Measurements from ENCODE around the gene LIPC. TPM values are rescaled to one million over a fixed set of nuclear protein-coding genes. Genes with fewer than 3 reads are reported as not detected.

Gene LIPC
- total RNA-seq, 2 experiments from 2014 or later: 1.5 to 3.9 TPM

- Mint-ChIP-seq H3K4me3 (no peak overlapping the region), H3K4me1 (peaks cover under 1% of the 10 kb centered on the region), H3K27ac (no peak overlapping the region), H3K36me3 (ENCODE audit: low read depth) (no peaks in the 10 kb centered on the region), H3K27me3 (peaks cover 4% of the 10 kb centered on the region), H3K9me3 (no peaks in the 10 kb centered on the region)
- no peak for DNase-seq
- CTCF ChIA-PET: interaction anchor here (1.6 kb wide), 1 partner anchor 8 kb away, joined by 5 read pairs; no protein-coding TSS in a partner anchor
- POLR2A ChIA-PET: no interaction called here
Measured at GRCh38 chr15:58537033-58537432, 105.2 kb downstream of the LIPC start.

GRCh38 chr15:58538225-58538727, 106.5 kb downstream of the LIPC start:
- H3K4me1 Mint-ChIP-seq: peaks cover 3% of the 10 kb centered on the region
- POLR2A ChIA-PET: no interaction called here
- no peak for DNase-seq
- H3K36me3 Mint-ChIP-seq (ENCODE audit: low read depth): no peaks in the 10 kb centered on the region
- no peak overlapping the region for H3K4me3 Mint-ChIP-seq
- no peak overlapping the region for H3K27ac Mint-ChIP-seq
- H3K27me3 Mint-ChIP-seq: peaks cover 3% of the 10 kb centered on the region
- H3K9me3 Mint-ChIP-seq: no peaks in the 10 kb centered on the region
- CTCF ChIA-PET: interaction anchor here (1.1 to 2.2 kb wide), 3 partner anchors 8 to 10 kb away, joined by 3 to 7 read pairs (median 4); no protein-coding TSS in a partner anchor

- ChIA-PET POLR2A (no interaction called here), CTCF (interaction anchor here (1.1 to 2.2 kb wide), 3 partner anchors 8 to 11 kb away, joined by 3 to 7 read pairs (median 4); no protein-coding TSS in a partner anchor)
- Mint-ChIP-seq H3K4me3 (no peak overlapping the region), H3K27me3 (peaks cover 3% of the 10 kb centered on the region), H3K36me3 (ENCODE audit: low read depth) (no peaks in the 10 kb centered on the region), H3K4me1 (peaks cover 6% of the 10 kb centered on the region), H3K9me3 (no peaks in the 10 kb centered on the region), H3K27ac (no peak overlapping the region)
- no peak for DNase-seq
Measured at GRCh38 chr15:58538901-58539300, 107.1 kb downstream of the LIPC start.

- no peak overlapping the region for H3K27ac Mint-ChIP-seq
- no peaks in the 10 kb centered on the region for H3K9me3 Mint-ChIP-seq
- H3K4me3 Mint-ChIP-seq: no peak overlapping the region
- H3K4me1 Mint-ChIP-seq: peaks cover 10% of the 10 kb centered on the region
- H3K27me3 Mint-ChIP-seq: peaks cover 3% of the 10 kb centered on the region
- CTCF ChIA-PET: interaction anchor here (1.5 to 2.2 kb wide), 2 partner anchors 9 to 11 kb away, joined by 4 to 7 read pairs; no protein-coding TSS in a partner anchor
- no peaks in the 10 kb centered on the region for H3K36me3 Mint-ChIP-seq (ENCODE audit: low read depth)
- DNase-seq: no peak
- POLR2A ChIA-PET: no interaction called here
Measured at GRCh38 chr15:58539548-58539947, 107.8 kb downstream of the LIPC start.

- Mint-ChIP-seq H3K36me3 (ENCODE audit: low read depth) (peaks cover 6% of the 10 kb centered on the region), H3K27ac (peak overlapping the region; percentile 2), H3K27me3 (no peaks in the 10 kb centered on the region), H3K4me1 (peaks cover 30% of the 10 kb centered on the region), H3K9me3 (no peaks in the 10 kb centered on the region), H3K4me3 (no peak overlapping the region)
- CTCF ChIA-PET: interaction anchor here (0.8 to 2.2 kb wide), 3 partner anchors 9 to 31 kb away, joined by 3 to 6 read pairs (median 4); no protein-coding TSS in a partner anchor
- DNase-seq: no peak
- POLR2A ChIA-PET: no interaction called here
Measured at GRCh38 chr15:58541410-58542087, 109.8 kb downstream of the LIPC start.

GRCh38 chr15:58543664-58544335, 112.0 kb downstream of the LIPC start:
- Mint-ChIP-seq H3K9me3 (peaks cover 2% of the 10 kb centered on the region), H3K36me3 (ENCODE audit: low read depth) (peaks cover 8% of the 10 kb centered on the region), H3K27me3 (no peaks in the 10 kb centered on the region), H3K4me3 (no peak overlapping the region), H3K27ac (no peak overlapping the region), H3K4me1 (peaks cover 41% of the 10 kb centered on the region)
- CTCF ChIA-PET: interaction anchor here (0.7 to 2.2 kb wide), 8 partner anchors 9 to 227 kb away, joined by 3 to 7 read pairs (median 4); partner anchors contain the start of gene MINDY2
- POLR2A ChIA-PET: no interaction called here
- no peak for DNase-seq

- Mint-ChIP-seq H3K27me3 (no peaks in the 10 kb centered on the region), H3K9me3 (peaks cover 2% of the 10 kb centered on the region)
Measured at GRCh38 chr15:58544756-58545155, 113.0 kb downstream of the LIPC start.

GRCh38 chr15:58545307-58546065, 113.7 kb downstream of the LIPC start:
- CTCF ChIA-PET: interaction anchor here (0.6 to 2.4 kb wide), 9 partner anchors 9 to 214 kb away, joined by 3 to 7 read pairs (median 5); no protein-coding TSS in a partner anchor
- Mint-ChIP-seq H3K27ac (peak overlapping the region; percentile 95), H3K4me3 (peak overlapping the region; percentile 30), H3K4me1 (peaks cover 46% of the 10 kb centered on the region), H3K27me3 (no peaks in the 10 kb centered on the region), H3K9me3 (peaks cover 2% of the 10 kb centered on the region), H3K36me3 (ENCODE audit: low read depth) (peaks cover 10% of the 10 kb centered on the region)
- POLR2A ChIA-PET: interaction anchor here (0.5 kb wide), 1 partner anchor 26 kb away, joined by 3 read pairs; no protein-coding TSS in a partner anchor
- DNase-seq: peak; percentile 72

More at GRCh38 chr15:58544756-58545155, 113.0 kb downstream of the LIPC start:
- Mint-ChIP-seq H3K27ac (peak overlapping the region; percentile 95), H3K4me1 (peaks cover 42% of the 10 kb centered on the region), H3K4me3 (no peak overlapping the region), H3K36me3 (ENCODE audit: low read depth) (peaks cover 10% of the 10 kb centered on the region)
- ChIA-PET CTCF (interaction anchor here (0.6 to 2.4 kb wide), 9 partner anchors 9 to 226 kb away, joined by 4 to 7 read pairs (median 5); partner anchors contain the start of gene MINDY2), POLR2A (interaction anchor here (0.5 kb wide), 1 partner anchor 25 kb away, joined by 3 read pairs; no protein-coding TSS in a partner anchor)
- DNase-seq: no peak

- ChIA-PET POLR2A (no interaction called here), CTCF (interaction anchor here (0.7 to 2.4 kb wide), 4 partner anchors 13 to 44 kb away, joined by 3 to 5 read pairs (median 4); no protein-coding TSS in a partner anchor)
- H3K27ac Mint-ChIP-seq: peak overlapping the region; percentile 95
- H3K4me3 Mint-ChIP-seq: no peak overlapping the region
- H3K36me3 Mint-ChIP-seq (ENCODE audit: low read depth): peaks cover 11% of the 10 kb centered on the region
- H3K9me3 Mint-ChIP-seq: peaks cover 3% of the 10 kb centered on the region
- no peak for DNase-seq
- peaks cover 50% of the 10 kb centered on the region for H3K4me1 Mint-ChIP-seq
- H3K27me3 Mint-ChIP-seq: no peaks in the 10 kb centered on the region
Measured at GRCh38 chr15:58546066-58546591, 114.3 kb downstream of the LIPC start.

GRCh38 chr15:58546635-58547627, 115.1 kb downstream of the LIPC start:
- Mint-ChIP-seq H3K27me3 (no peaks in the 10 kb centered on the region), H3K9me3 (peaks cover 3% of the 10 kb centered on the region), H3K36me3 (ENCODE audit: low read depth) (peaks cover 16% of the 10 kb centered on the region), H3K4me1 (peaks cover 58% of the 10 kb centered on the region), H3K27ac (peak overlapping the region; percentile 95), H3K4me3 (no peak overlapping the region)
- ChIA-PET POLR2A (no interaction called here), CTCF (interaction anchor here (0.5 to 3.6 kb wide), 6 partner anchors 8 to 241 kb away, joined by 3 to 13 read pairs (median 4); no protein-coding TSS in a partner anchor)
- no peak for DNase-seq

- Mint-ChIP-seq H3K27me3 (no peaks in the 10 kb centered on the region), H3K4me1 (peaks cover 65% of the 10 kb centered on the region), H3K4me3 (no peak overlapping the region), H3K36me3 (ENCODE audit: low read depth) (peaks cover 16% of the 10 kb centered on the region), H3K9me3 (peaks cover 3% of the 10 kb centered on the region), H3K27ac (no peak overlapping the region)
- no peak for DNase-seq
- ChIA-PET CTCF (interaction anchor here (0.5 to 3.6 kb wide), 4 partner anchors 9 to 242 kb away, joined by 3 to 13 read pairs (median 4); no protein-coding TSS in a partner anchor), POLR2A (no interaction called here)
Measured at GRCh38 chr15:58547628-58548307, 116.0 kb downstream of the LIPC start.

Measured in activated CD4-positive, alpha-beta T cell treated with anti-CD3 and anti-CD28 coated beads, Interleukin-2, amount 10 ng/mL, durations not matched to agents 7 days and 5 days (primary cell).